HG03066 (cell line): ENCODE results near the gene SRGAP3.

ENCODE experiments used
- ATAC-seq: cut with Tn5 transposase; IDR thresholded peaks from one replicate; pipeline ENCODE4 v1.9.1; 2021; ENCODE audit warnings: low read depth; ENCODE audit not compliant: unreplicated experiment

Gene SRGAP3

DNA sequence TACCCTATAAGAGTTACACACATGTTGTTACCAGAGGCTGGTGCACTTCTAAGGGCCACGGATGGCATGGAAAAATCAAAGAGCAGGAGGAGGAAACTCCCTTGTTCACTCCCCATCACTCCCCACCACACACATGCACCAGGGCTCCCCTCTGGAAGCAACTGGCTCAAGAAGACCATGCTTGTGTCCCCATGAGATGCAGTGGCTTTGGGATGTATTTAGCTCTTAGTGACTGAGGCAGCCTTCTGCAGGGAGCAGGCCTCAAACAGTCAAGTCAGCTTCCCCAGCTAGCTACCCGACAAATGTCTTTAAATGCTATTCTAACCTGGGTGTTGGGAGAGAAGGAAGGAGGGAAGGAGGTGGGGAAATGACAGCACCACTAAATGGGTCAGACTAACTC, 253.2 kb downstream of the SRGAP3 start:
- ATAC-seq = no peak

DNA sequence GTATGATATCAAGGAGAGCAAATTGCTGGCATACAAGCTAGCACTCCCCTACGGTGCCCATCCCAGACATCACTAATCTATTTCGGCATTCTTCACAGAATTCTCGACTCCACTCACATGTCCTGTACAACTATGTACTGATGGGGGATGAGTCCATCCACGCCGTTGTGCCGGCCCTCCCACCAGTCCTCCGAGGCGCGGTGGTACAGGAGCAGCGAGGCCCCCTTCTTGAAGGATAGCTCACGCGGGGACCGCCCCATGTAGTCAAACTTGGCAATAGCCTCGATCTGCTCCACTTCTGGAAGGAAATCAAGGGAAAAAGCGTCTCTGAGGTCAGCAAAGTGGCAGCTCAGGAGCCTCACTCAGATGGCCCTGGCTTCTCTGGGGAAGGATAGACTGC, 255.2 kb downstream of the SRGAP3 start:
- ATAC-seq = no peak

DNA sequence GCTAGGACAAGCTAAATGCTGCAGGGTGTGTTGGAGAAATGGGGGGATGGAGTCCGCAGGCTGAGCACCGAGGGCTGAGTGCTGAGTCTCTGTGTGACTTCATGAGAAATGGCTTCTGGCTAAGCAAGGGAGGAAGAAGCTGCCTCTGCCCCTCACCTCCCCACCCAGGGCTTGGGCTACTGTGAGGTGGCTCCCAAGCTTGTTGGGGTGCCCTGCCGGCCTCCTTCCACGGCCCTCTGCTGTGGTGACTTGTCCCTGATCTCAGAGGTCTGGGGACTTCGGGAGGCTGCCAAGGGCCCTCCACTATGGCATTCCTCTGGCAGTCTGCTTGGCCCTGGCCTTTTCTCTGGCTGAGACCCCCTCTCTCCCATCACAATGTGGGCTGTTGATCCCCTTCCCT, 256.1 kb downstream of the SRGAP3 start:
- no peak for ATAC-seq

DNA sequence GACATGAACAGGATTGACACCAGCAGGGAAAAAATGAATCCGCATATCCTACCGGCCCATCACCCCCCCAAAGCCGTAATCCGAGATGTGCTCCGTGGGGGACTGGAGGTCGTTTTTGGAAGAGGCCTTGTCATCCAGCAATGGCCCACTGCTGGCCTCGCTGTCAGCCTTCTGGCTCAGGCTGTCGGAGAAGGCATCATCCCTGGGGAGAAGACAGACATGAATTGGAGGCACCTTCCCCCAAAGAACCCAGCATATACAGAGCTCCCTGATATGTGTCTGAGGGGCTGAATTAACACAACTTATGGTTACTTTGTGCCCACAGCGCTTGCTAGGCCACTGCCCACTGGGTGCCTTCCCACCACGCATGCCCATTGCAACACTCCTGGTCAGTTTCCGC, 256.6 kb downstream of the SRGAP3 start:
- ATAC-seq = no peak

DNA sequence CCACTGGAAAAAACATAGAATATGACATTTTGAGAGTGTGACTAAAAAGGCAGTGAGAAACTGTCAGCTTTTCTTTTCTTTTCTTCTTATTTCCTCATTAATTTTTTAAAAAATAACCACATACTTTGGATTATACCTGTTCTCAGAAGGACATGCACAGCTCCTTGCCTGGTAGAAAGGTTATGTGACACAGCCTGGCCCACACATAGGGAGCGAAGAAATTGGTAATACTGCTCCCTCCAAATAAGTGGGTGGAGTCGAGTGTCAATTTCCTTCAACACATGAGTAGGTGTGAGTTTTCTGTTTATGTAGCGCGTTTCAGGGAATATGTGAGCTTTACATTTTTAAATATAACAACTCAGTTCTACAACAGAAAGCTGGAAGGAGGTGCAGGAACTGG, 257.2 kb downstream of the SRGAP3 start:
- ATAC-seq = no peak

DNA sequence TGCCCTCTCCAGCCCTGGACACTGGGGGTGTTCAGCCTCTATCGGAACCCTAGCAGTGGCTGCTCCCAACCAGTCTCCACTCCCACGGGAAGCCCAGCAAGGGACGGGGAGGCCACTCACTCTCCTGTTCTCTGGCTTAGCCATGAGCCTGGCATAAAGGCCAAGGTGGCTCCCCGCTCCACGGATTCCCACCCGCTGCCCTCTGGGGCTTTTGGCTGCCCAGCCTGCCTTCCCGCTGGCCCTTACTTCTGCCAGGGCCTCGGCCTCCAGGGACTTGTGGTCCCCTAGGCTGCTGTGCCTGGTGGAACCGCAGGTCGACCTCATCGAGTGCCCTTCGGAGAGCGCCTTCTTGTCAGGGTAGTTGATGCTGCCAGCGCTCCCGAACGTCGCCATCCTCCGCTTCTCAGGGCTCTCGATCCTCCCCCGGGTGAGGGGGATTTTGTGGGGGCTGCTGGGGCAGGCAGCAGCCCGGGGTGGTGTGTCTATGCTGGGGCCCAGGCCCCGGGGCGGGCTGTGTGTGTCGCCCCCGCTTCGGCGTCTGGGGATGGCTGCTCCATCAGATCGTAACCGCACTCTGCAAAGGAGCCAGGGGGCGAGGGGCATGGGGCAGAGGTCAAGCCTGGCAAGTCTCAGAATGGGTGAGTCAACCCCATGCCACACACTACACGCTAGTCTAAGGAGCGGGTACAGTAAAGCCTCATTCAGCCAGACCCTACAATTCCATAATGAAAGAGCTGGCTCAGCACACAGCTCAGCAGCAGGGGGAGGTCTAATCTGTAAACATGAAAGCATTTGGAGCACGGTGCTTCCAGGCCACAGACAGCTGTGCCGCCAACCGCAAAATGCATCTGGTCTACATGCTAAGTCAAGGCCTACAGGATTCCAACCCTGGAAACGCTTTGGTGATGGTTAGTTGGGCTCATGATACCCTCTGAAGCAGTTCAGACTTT, 258.9 kb downstream of the SRGAP3 start:
- ATAC-seq = no peak

DNA sequence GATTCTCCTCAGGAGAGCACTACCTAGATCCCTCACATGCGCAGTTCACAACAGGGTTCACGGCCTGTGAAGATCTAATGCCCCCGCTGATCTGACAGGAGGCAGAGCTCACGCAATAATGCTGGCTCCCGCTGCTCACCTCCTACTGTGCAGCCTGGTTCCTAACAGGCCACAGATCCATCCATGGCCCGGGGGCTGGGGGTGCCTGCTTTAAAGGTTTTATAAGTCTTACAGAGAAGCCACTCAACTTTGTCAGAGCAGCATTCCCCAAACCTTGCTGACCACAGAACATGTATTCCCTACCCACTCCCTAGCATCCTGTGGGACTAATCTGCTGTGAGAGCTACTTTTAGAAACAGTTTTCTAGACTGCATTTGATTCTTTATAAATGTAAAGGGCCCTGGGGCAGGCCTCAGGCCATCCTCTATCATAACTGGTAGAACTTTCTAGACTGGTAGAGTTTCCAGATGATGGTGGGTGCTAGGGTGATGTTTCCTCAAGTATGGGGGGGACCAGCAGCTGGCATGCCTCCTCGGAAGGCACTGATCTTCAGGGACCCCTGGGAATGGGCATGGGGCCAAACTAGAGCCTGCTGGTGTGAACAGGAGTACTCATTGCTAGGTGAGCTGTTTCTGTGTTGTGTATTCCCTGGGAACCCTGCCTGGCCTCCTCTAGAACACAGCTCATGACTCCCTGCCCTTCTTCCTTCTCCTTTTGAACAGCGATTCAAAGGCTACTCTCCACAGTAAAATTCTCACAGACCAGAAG, 260.5 kb downstream of the SRGAP3 start:
- no peak for ATAC-seq

DNA sequence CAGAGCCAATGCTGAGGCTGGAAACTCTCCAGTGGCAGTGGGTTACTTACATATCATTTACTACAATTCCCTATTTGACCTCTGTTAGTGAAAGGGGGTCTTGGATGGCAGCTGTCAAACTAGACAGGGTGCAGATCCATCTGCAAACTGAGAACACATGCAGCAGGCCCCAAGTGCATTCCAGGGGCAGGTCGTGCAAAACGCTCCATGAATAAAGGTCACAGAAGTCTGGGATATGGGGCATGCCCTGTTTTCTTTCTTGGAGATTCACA, 261.1 kb downstream of the SRGAP3 start:
- ATAC-seq = no peak

DNA sequence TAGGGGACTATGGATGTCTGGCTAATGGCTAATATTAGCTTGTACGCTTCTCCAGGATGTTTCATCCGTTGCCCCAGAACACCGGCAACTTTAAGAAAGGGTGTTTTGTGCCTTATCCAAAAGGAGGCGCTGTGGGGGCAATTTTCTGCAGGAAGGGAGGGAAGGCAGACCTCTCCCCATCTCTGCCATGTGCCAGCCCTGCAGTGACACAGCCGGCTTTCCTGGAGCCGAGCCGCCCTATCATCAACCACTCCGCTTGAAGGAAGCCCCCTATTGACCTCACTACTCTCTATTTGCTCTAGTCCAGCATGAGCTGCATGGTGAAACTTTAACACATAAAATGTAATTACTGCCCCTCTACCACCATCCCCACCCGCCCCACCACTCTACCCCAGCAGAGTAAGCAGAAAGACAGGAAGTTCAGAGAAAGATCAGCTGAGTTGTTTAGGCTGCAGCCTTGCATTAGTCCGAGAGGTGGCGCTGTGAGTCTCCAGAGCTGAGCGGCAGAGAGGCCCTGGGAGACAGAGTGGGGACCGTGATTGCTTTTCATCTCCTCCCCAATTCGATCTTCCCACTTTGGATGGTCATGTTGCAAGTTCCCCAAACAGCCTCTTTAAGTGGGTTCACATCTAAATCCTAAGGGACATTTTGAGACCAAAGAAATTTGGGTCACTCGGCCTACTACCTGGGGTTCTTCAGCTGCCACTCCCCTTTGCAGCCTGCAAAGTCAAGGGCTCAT, 261.6 kb downstream of the SRGAP3 start:
- ATAC-seq = peak; percentile 84

DNA sequence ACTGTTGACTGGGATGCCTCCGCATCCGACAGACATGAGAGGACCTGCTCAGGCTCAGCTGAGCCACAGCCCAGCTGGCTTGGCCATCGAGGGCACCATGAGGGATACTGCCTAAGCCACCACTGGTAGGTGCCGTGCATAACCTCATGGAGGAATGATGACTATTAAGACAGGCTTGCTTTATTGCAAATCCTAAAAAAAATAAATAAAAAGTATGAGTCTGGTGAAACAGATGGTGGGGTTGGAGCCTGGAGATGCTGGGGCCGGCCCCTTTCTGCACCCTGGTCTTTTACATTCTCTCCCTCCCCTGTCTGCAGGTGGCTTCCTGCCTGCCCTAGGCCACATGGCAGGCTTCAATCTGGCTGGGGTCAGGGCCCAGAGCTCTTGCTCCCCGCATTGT, 262.2 kb downstream of the SRGAP3 start:
- ATAC-seq = no peak

DNA sequence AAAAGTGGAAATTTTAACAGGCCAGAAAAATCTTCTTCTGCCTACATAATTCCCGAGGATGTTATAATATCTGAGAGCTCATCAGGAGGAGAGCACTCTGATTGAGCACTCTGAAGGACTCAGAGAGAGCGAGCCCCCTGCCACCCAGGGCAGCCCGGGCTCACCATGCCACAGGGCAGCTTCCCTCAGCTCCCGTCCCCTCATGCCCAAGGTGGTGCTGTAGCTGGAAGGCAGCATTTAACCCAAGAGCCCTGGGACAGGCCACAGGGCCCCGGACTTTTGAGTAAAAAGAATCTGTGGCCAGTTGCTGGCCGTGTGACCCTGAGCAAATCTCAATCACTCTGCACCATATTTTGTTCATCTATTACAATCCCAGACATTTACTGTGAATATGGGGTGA, 262.7 kb downstream of the SRGAP3 start:
- no peak for ATAC-seq

DNA sequence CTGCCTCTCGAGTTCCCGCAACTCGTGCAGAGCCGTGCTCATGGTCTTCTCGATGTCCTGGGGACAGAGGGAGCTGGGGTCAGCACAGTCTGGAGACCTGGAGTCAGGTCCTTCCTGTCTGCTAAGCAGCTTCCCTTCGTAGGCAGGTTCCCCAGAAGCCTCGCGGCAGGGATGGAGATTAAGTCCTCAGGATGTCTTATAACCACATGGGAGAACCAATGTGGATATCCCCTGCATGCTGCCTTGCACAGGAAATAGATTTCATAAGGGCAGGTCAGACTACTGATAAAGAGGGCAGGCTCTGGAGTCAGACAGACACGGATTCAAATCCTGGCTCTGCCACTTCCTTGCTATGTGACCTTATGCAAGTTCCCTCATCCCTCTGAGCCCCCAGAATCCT, 263.6 kb downstream of the SRGAP3 start:
- no peak for ATAC-seq

DNA sequence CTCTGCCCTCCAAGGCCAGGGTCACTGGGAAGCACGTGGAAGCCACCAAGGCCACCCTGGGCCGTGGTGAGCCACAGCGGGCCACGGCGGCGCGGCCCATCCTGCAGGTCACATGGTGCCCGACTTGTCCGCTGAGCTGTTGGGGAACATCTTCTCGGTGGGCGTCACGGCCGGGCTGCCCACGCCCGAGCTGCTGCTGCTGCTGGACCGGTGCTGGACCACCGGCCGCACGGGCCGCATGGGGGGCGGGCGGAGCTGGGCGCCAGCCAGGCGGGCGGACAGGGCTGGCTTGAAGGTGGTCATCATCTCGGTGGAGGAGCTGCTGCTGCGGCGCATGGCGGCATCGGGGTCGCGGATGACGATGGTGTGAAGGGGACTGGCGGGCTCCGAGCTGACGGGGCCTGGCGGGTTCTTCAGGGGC, 264.0 kb downstream of the SRGAP3 start:
- ATAC-seq = no peak

DNA sequence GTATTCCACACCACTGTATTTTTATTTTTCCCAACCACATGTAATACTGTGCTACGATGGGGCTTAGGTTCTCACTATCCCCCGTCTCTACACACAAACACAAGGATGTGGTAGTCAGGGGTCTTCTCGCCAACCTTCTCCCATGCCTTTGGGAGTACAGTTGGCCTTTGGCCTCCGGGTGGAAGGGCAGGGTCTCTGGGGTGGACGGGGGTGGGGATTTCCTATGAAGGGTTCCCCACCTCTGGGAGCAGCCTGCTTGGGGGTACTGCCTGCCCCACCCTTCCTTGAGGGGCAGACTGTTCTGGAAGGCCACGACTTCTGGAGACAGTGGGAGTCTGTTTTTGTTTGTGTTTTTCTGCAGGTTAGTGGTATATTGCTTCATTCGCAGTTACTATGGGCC, 264.9 kb downstream of the SRGAP3 start:
- ATAC-seq = no peak

DNA sequence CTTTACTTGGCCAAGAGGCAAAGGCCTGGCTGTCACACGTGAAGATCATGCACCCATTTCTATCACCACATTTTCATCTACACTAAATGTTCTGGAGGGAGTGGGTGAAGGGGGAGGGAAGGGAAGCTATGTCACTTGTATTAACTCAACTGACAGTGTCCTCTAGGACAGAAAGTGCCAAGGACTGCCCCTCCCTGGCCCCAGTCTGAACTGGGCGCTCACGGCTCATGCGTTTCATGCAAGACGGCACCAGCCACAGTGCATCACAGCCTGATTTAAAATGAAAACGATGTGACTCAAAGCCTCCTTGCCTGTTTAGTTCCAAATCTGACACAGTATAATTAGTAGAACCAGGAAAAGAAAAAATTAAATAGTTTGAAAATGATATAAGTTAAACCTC, 265.4 kb downstream of the SRGAP3 start:
- ATAC-seq = no peak

DNA sequence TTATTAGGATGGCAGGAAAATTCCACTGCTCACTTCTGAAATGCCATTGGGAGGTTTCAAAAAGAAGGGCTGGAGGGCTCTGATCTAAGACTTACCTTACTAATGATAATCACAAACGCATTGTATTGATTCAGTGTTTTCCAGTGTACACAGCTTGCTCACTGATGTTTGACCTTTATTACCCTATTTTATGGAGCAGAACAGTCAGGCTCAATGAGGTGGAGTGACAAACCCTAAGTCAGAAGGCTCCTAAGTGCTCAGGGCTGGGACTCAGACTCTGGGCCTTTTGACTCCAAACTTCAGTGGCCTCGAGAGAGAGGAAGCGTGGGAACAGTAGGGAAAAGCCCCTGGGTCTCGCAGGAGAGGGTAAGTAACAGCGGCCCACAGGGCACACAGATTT, 265.9 kb downstream of the SRGAP3 start:
- ATAC-seq = no peak

DNA sequence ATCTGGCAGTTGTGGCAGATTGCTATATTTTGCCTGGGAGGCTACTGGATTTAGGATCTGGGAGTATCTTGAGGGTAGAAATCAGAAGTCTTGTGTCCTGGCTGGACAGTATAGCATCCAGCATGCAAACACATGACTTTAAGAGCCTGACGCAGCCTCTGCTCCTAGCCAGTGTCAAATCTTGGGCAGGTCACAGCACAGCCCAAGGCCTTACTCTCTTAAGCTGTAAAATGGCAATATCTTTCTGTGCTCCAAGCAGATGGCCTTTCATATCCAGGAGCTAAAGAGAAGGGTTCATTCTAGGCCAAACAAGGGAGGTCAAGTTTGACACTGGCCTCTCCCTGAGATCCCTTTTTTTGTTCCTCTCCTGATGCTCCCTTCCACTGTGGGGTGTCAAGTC, 266.4 kb downstream of the SRGAP3 start:
- no peak for ATAC-seq

DNA sequence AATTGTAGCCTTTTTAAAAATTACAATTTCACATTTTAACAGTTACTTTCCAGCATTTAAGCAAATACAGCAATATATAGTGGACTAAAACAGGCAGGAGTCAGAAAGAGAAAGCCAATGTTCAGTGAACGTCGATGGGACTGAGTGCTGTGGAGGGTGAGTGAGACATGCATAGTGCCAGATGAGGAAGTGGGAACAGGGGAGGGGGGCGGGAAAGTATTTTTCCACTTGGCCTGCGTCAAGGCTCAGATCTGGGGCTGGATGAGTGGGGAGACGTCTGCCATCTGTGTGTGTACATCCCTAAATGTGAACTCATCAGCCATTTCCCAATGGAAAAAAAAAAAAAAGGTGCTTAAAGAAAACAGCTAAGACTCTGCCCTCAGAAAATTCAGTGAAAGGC, 266.9 kb downstream of the SRGAP3 start:
- no peak for ATAC-seq

DNA sequence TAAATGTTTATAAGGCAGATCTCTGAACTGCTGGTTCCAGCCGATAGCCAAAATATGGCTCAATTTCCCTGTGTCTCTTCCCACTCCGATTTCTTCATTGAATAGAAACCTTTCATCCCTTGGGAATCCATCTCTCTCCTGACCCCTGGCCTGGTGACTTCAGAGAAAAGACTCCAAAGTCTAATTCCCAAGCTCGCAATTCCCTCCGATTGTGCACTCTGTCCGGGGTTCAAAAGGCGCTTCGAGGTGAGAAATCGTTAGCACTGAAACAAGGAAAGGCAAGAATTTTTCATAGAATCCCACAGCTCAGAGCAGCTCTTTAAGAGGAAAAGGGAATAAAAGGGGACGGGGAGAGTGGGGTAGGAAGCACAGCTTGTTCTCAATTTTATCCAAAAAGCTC, 267.7 kb downstream of the SRGAP3 start:
- no peak for ATAC-seq

DNA sequence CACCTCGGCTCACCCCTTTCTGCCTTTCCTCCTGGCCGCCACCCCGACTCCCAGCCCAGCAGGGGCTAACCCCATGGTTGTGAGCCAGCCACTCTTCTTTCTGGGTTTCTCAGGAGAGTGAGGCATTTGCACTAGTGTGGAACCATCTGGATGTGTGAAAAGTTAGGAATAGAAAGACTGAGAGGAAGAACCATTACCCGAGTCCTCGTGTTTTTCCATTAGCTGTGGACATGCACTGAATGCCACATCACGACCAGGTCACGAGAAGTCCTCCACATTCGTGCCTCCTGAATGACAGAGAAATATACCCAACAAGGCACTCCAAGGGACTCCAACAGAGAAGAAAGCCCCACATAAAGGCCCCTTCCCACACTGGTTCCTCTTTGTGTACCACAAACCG, 268.1 kb downstream of the SRGAP3 start:
- ATAC-seq = no peak

DNA sequence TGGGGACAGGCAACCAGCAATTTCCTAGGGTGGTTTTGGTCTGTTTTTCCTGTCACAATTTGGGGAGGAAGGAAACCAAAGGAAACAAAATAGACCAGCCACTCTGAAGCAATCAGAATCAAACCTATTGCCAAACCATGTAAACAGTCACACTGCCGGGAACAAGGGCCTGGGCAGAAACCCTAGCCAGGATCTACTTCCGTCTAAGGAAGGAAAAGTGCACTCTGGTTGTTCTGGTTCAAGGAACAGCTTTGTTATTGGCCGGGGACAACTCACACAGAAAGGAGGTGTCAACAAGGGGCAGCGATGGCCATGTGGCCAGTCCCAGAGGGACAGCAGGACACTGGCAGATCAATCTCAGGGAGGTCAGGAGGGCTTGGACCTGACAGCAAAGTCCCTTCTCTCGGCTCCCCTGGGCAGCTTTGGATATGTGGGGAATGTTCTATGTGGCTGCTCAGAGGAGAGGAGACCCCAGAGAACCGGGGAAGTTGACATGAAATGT, 268.6 kb downstream of the SRGAP3 start:
- ATAC-seq = no peak
